ENCODE results near the gene JAKMIP2. TPM values are rescaled to one million over a fixed set of nuclear protein-coding genes. Genes with fewer than 3 reads are reported as not detected.

Gene JAKMIP2
- total RNA-seq, 1 experiment from 2014 or later: not detected

DNA sequence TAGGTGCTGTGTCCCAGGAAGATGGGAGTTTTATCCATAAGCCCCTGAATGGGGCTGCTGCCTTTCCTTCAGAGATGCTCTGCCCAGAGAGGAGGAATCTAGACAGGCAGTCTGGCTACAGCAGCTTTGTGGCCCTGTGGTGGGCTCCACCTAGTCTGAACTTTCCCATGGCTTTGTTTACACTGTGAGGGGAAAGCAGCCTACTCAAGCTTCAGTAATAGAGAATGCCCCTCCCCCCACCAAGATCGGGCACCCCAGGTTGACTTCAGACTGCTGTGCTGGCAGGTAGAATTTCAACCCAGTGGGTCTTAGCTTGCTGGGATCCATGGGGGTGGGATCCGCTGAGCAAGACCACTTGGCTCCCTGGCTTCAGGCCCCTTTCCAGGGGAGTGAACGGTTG, 171.7 kb downstream of the JAKMIP2 start:
- ChIA-PET CTCF (no interaction called here), POLR2A (ENCODE audit: unreplicated experiment) (no interaction called here)
- no TSS peak for BruUV-seq (replicated peaks)

DNA sequence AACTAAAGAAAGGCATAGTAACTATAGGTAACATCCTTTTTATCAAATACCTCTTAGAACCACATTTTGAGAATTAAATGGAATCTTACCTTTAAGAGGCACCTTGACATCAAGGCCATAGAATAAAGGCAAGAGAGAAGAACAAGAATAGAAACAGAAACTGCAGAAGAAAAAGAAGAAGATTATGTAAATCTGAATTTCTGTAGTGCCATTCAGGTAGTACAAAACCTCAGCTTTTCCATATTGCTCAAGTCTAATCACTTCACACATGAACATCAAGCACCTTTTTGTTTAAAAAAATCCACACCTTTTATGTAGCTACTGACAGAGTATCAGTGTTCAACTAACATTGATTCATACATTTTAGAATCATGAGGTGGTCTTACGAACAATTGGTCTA, 180.9 kb downstream of the JAKMIP2 start:
- Histone ChIP-seq H3K36me3 (ENCODE audit: low read depth) (no peaks in the 10 kb centered on the region), H2AFZ (no peak overlapping the region), H3K4me3 (no peak overlapping the region), H4K20me1 (ENCODE audit: insufficient read depth) (no peaks in the 10 kb centered on the region), H3K4me2 (no peak overlapping the region), H3K9me2 (ENCODE audit: insufficient read depth) (no peaks in the 10 kb centered on the region), H3K9me3 (ENCODE audit: insufficient read depth, low read depth) (no peaks in the 10 kb centered on the region), H3K4me1 (replicated peaks; ENCODE audit: insufficient read depth) (no peaks in the 10 kb centered on the region), H3K27ac (no peak overlapping the region), H3K27me3 (ENCODE audit: insufficient read depth, low read depth) (no peaks in the 10 kb centered on the region; the same call in 1 of the 2 replicates), H3F3A (ENCODE audit: insufficient read depth, low read depth) (no peaks in the 10 kb centered on the region), H3K79me2 (ENCODE audit: low read depth) (no peaks in the 10 kb centered on the region)
- TF ChIP-seq, protein P1, sequence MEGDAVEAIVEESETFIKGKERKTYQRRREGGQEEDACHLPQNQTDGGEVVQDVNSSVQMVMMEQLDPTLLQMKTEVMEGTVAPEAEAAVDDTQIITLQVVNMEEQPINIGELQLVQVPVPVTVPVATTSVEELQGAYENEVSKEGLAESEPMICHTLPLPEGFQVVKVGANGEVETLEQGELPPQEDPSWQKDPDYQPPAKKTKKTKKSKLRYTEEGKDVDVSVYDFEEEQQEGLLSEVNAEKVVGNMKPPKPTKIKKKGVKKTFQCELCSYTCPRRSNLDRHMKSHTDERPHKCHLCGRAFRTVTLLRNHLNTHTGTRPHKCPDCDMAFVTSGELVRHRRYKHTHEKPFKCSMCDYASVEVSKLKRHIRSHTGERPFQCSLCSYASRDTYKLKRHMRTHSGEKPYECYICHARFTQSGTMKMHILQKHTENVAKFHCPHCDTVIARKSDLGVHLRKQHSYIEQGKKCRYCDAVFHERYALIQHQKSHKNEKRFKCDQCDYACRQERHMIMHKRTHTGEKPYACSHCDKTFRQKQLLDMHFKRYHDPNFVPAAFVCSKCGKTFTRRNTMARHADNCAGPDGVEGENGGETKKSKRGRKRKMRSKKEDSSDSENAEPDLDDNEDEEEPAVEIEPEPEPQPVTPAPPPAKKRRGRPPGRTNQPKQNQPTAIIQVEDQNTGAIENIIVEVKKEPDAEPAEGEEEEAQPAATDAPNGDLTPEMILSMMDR (conservative IDR thresholded peaks at IDR 0.05): no peak
- no peak for TF ChIP-seq EZH2 (IDR thresholded peaks at IDR 0.05; ENCODE audit: low read depth)
- intact Hi-C loops (cut with micrococcal nuclease; ENCODE audit: unreplicated experiment): no loop called here
- ChIA-PET CTCF (no interaction called here), POLR2A (ENCODE audit: unreplicated experiment) (no interaction called here)
- BruUV-seq (replicated peaks): no TSS peak
- DNase-seq: no peak

More for the DNA sequence above, 171.7 kb downstream of the JAKMIP2 start:
- Histone ChIP-seq H3K27me3 (ENCODE audit: insufficient read depth, low read depth) (no peaks in the 10 kb centered on the region; the same call in 1 of the 2 replicates), H2AFZ (no peak overlapping the region), H4K20me1 (ENCODE audit: insufficient read depth) (no peaks in the 10 kb centered on the region), H3F3A (ENCODE audit: insufficient read depth, low read depth) (no peaks in the 10 kb centered on the region), H3K79me2 (ENCODE audit: low read depth) (no peaks in the 10 kb centered on the region), H3K4me3 (no peak overlapping the region), H3K4me1 (replicated peaks; ENCODE audit: insufficient read depth) (no peaks in the 10 kb centered on the region), H3K9me2 (ENCODE audit: insufficient read depth) (no peaks in the 10 kb centered on the region), H3K27ac (no peak overlapping the region), H3K36me3 (ENCODE audit: low read depth) (no peaks in the 10 kb centered on the region), H3K4me2 (no peak overlapping the region), H3K9me3 (ENCODE audit: insufficient read depth, low read depth) (no peaks in the 10 kb centered on the region)
- intact Hi-C loops (cut with micrococcal nuclease; ENCODE audit: unreplicated experiment): no loop called here
- DNase-seq: no peak
- TF ChIP-seq EZH2 (IDR thresholded peaks at IDR 0.05; ENCODE audit: low read depth): no peak
- TF ChIP-seq, protein P1 (conservative IDR thresholded peaks at IDR 0.05): no peak

DNA sequence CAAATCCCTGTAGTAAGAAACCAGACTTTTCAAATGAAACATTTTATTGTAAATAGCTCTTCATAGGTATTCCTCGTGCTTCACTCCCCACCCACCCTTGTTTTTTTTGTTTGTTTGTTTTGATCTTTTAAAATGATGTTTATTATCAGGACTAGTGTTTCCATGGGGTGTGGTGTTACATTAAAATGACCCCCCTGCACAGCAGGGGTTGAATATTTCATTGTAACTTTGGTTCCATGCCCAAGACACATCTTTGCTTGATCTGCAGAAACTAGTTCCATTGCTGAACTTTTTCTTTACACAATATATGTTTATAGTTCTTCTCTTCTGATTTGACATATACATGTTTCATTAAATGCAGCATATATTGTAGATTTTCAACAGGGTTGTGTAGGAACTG, 191.4 kb downstream of the JAKMIP2 start:
- H3K4me3 ChIP-seq: no peak overlapping the region
- no peak overlapping the region for H3K4me2 ChIP-seq
- H3F3A ChIP-seq (ENCODE audit: insufficient read depth, low read depth): no peaks in the 10 kb centered on the region
- H3K36me3 ChIP-seq (ENCODE audit: low read depth): no peaks in the 10 kb centered on the region
- no peak overlapping the region for H2AFZ ChIP-seq
- no peaks in the 10 kb centered on the region for H3K79me2 ChIP-seq (ENCODE audit: low read depth)
- ChIA-PET POLR2A (ENCODE audit: unreplicated experiment) (no interaction called here), CTCF (no interaction called here)
- intact Hi-C loops (cut with micrococcal nuclease; ENCODE audit: unreplicated experiment): no loop called here
- no peaks in the 10 kb centered on the region for H3K27me3 ChIP-seq (ENCODE audit: insufficient read depth, low read depth)
- 0 out of 2 replicates have a peak, but pooled peaks cover 8% of the 10 kb centered on the region for H3K9me2 ChIP-seq (ENCODE audit: insufficient read depth)
- TF ChIP-seq, protein P1 (conservative IDR thresholded peaks at IDR 0.05): no peak
- no peak for TF ChIP-seq EZH2 (IDR thresholded peaks at IDR 0.05; ENCODE audit: low read depth)
- H3K4me1 ChIP-seq (replicated peaks; ENCODE audit: insufficient read depth): no peaks in the 10 kb centered on the region
- no peaks in the 10 kb centered on the region for H3K9me3 ChIP-seq (ENCODE audit: insufficient read depth, low read depth)
- no peak for DNase-seq
- H4K20me1 ChIP-seq (ENCODE audit: insufficient read depth): no peaks in the 10 kb centered on the region
- no TSS peak for BruUV-seq (replicated peaks)
- H3K27ac ChIP-seq: no peak overlapping the region
